Caco-2 (cell line): Measurements from ENCODE around the gene IL16. TPM values are rescaled to one million over a fixed set of nuclear protein-coding genes. Genes with fewer than 3 reads are reported as not detected.
"Not testable (repeated sequence)": the region's sequence is repeated elsewhere in the genome, so short reads cannot be mapped to it uniquely, and the experiment has no call there.

ENCODE experiments used
- BruUV-seq: library from RNA; stranded (reverse); fragments of 400-500 nt; replicated peaks from 2 replicates; lab custom pipeline; 2021; lab: Mats Ljungman, UMichigan
- CTCF ChIA-PET: fragments of 300-600 bp; sonication (Branson Sonifier 250); formaldehyde crosslinking; loops from one replicate; lab custom pipeline; 2022; ENCODE audit warnings: antibody characterized with exemption; lab: Charles Lee
- POLR2A ChIA-PET: fragments of 300-600 bp; sonication (Branson Sonifier 250); formaldehyde crosslinking; loops from one replicate; lab custom pipeline; 2022; ENCODE audit warnings: antibody characterized with exemption; lab: Charles Lee
- DNase-seq, 2 experiments: peaks; one replicate each; pipeline versions ENCODE4 v3.0.0 to v3.0.0-alpha.2; 2020 to 2022
- H3K27me3 ChIP-seq: replicated peaks from 2 replicates; pipeline ENCODE4 v1.6.0; 2011; ENCODE audit warnings: low read length; ENCODE audit not compliant: control insufficient read depth, insufficient read depth
- H3K36me3 ChIP-seq: 2 replicates; pipeline ENCODE4 v1.5.1; 2011; ENCODE audit warnings: low read length; ENCODE audit not compliant: control insufficient read depth, insufficient read depth
- H3K4me1 ChIP-seq: fragments of 250-450 bp; sonication (Bioruptor Pico); 2 replicates; pipeline ENCODE4 v1.5.1; 2020; ENCODE audit warnings: mild to moderate bottlenecking
- H3K4me3 ChIP-seq: 2 replicates; pipeline ENCODE4 v1.5.1; 2011; ENCODE audit warnings: low read depth, mild to moderate bottlenecking, control low read depth, low read length
- H3K9me3 ChIP-seq: fragments of 250-450 bp; sonication (Bioruptor Pico); 2 replicates; pipeline ENCODE4 v1.5.1; 2020; ENCODE audit warnings: mild to moderate bottlenecking, moderate library complexity
- H3K27ac Mint-ChIP-seq: one replicate; pipeline ENCODE4 v1.8.0; 2022; ENCODE audit warnings: mixed read lengths; ENCODE audit not compliant: unreplicated experiment
- H3K27me3 Mint-ChIP-seq: one replicate; pipeline ENCODE4 v1.8.0; 2022; ENCODE audit warnings: mixed read lengths; ENCODE audit not compliant: insufficient read depth, unreplicated experiment
- H3K36me3 Mint-ChIP-seq: one replicate; pipeline ENCODE4 v1.8.0; 2022; ENCODE audit warnings: mild to moderate bottlenecking, mixed read lengths; ENCODE audit not compliant: insufficient read depth, unreplicated experiment
- H3K4me1 Mint-ChIP-seq: one replicate; pipeline ENCODE4 v1.8.0; 2022; ENCODE audit warnings: low read depth, mixed read lengths; ENCODE audit not compliant: unreplicated experiment
- H3K4me3 Mint-ChIP-seq: one replicate; pipeline ENCODE4 v1.8.0; 2022; ENCODE audit warnings: mild to moderate bottlenecking, moderate library complexity, mixed read lengths; ENCODE audit not compliant: unreplicated experiment
- H3K9me3 Mint-ChIP-seq: one replicate; pipeline ENCODE4 v1.8.0; 2022; ENCODE audit warnings: mixed read lengths; ENCODE audit not compliant: unreplicated experiment
- intact Hi-C: fragments of 100-400 bp; cut with micrococcal nuclease; formaldehyde crosslinking; loops from one replicate; pipeline ENCODE4 v1.10.0; 2022; ENCODE audit not compliant: unreplicated experiment
- total RNA-seq: library from RNA; stranded (reverse); gene quantifications from 2 replicates; pipeline ENCODE4 v1.2.3, GENCODE V29; 2022
- TF ChIP-seq, protein P1 (sequence below), 2 experiments: fragments of 200-600 bp in 1 of 2; IDR thresholded peaks; 1 replicate in 1 of 2; 2 replicates in 1 of 2; pipeline versions ENCODE4 v1.5.1 to v1.8.0; 2011 to 2022; ENCODE audit warnings: antibody characterized with exemption in 1 of 2, control low read depth in 1 of 2, inconsistent platforms in 1 of 2, low read depth in 1 of 2, low read length in 1 of 2, mild to moderate bottlenecking in 1 of 2, moderate library complexity in 1 of 2; ENCODE audit not compliant: insufficient read depth in 1 of 2, severe bottlenecking in 1 of 2, unreplicated experiment in 1 of 2

Gene IL16
- total RNA-seq, 1 experiment from 2014 or later, result not detected

DNA sequence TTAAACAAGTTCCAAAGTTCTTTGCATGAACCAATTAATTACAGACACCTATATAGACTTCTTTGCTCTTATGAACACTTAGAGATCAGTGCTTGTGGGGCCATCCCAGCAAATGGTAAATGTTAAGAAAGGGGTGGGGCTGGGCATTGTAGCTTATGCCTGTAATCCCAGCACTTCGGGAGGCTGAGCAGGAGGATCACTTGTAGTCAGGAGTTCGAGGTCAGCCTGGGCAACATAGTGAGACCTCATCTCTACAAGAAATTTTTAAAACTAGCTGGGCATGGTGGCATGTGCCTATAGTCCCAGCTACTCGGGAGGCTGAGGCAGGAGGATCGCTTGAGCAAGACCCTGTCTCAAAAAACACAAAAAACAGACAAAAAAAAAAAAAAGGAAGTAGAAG is 146.7 kb downstream of the IL16 start:
- Histone ChIP-seq H3K4me3 (no peak overlapping the region), H3K9me3 (no peaks in the 10 kb centered on the region), H3K36me3 (no peaks in the 10 kb centered on the region), H3K4me1 (no peaks in the 10 kb centered on the region), H3K27me3 (no peaks in the 10 kb centered on the region; the same call in 1 of the 2 replicates)
- TF ChIP-seq, protein P1, sequence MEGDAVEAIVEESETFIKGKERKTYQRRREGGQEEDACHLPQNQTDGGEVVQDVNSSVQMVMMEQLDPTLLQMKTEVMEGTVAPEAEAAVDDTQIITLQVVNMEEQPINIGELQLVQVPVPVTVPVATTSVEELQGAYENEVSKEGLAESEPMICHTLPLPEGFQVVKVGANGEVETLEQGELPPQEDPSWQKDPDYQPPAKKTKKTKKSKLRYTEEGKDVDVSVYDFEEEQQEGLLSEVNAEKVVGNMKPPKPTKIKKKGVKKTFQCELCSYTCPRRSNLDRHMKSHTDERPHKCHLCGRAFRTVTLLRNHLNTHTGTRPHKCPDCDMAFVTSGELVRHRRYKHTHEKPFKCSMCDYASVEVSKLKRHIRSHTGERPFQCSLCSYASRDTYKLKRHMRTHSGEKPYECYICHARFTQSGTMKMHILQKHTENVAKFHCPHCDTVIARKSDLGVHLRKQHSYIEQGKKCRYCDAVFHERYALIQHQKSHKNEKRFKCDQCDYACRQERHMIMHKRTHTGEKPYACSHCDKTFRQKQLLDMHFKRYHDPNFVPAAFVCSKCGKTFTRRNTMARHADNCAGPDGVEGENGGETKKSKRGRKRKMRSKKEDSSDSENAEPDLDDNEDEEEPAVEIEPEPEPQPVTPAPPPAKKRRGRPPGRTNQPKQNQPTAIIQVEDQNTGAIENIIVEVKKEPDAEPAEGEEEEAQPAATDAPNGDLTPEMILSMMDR (IDR thresholded peaks at IDR 0.05; ENCODE audit: insufficient read depth in 1 of 2, low read depth in 1 of 2, low read length in 1 of 2, severe bottlenecking in 1 of 2, unreplicated experiment in 1 of 2), result no peak
- ChIA-PET CTCF (interaction anchor here (0.6 kb wide), 1 partner anchor 703 kb away, joined by 3 read pairs; no protein-coding TSS in a partner anchor), POLR2A (no interaction called here)
- no peak for DNase-seq
- intact Hi-C loops, result no loop called here
- Mint-ChIP-seq H3K36me3 (no peaks in the 10 kb centered on the region), H3K9me3 (no peaks in the 10 kb centered on the region), H3K27me3 (peaks cover 2% of the 10 kb centered on the region), H3K27ac (no peak overlapping the region), H3K4me3 (no peak overlapping the region), H3K4me1 (no peaks in the 10 kb centered on the region)
- BruUV-seq, result no TSS peak

DNA sequence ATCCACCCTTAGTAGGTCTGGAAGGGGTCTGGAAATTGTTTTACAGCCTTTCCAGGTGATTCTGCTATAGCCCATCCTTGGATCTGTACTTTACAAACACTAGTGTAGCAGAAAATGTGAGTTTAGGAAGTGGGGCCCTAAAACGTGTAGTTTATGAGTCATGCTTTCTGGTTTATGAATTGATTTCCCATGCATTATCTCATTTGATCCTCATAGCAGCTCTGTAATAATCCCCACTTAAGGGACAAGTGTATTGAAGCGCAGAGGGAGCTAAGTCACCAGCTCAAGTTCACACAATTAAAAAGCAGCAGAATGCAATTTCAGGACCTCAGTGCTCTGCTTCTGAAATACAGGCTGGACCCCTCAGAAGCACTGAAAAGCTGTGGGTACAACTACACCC is 149.9 kb downstream of the IL16 start:
- no peak overlapping the region for H3K4me3 Mint-ChIP-seq
- Histone ChIP-seq H3K36me3 (no peaks in the 10 kb centered on the region), H3K4me1 (no peaks in the 10 kb centered on the region), H3K4me3 (no peak overlapping the region), H3K9me3 (no peaks in the 10 kb centered on the region), H3K27me3 (no peaks in the 10 kb centered on the region; the same call in 1 of the 2 replicates)
- H3K36me3 Mint-ChIP-seq, result no peaks in the 10 kb centered on the region
- H3K4me1 Mint-ChIP-seq, result no peaks in the 10 kb centered on the region
- no TSS peak for BruUV-seq
- CTCF ChIA-PET, result no interaction called here
- TF ChIP-seq, protein P1 (IDR thresholded peaks at IDR 0.05; ENCODE audit: insufficient read depth in 1 of 2, low read depth in 1 of 2, low read length in 1 of 2, severe bottlenecking in 1 of 2, unreplicated experiment in 1 of 2), result no peak
- POLR2A ChIA-PET, result no interaction called here
- no peak overlapping the region for H3K27ac Mint-ChIP-seq
- no peak for DNase-seq
- H3K9me3 Mint-ChIP-seq, result no peaks in the 10 kb centered on the region
- peaks cover 4% of the 10 kb centered on the region for H3K27me3 Mint-ChIP-seq
- intact Hi-C loops, result no loop called here

DNA sequence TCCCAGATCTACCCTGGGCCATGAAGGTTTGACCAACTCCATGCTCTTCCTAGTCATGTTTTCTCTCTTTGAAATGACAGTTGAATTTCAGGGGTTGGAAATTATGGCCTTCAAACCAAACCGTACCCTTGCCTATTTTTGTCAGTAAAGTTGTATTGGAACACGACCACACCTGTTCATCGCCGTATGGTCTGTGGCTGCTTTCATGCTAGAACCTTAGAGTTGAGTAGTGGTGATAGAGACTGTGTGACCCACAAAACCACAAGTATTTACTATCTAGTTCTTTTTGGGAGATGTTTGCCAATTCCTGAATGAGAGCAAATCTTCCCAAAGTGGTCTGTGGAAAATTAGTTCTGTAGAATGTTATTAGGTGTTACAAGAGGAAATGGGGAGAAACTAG is 151.2 kb downstream of the IL16 start:
- no peak for DNase-seq
- no TSS peak for BruUV-seq
- no peak overlapping the region for H3K27ac Mint-ChIP-seq
- H3K36me3 ChIP-seq, result no peaks in the 10 kb centered on the region
- TF ChIP-seq, protein P1 (IDR thresholded peaks at IDR 0.05; ENCODE audit: insufficient read depth in 1 of 2, low read depth in 1 of 2, low read length in 1 of 2, severe bottlenecking in 1 of 2, unreplicated experiment in 1 of 2), result no peak
- H3K4me1 ChIP-seq, result no peaks in the 10 kb centered on the region
- H3K27me3 ChIP-seq, result no peaks in the 10 kb centered on the region
- CTCF ChIA-PET, result no interaction called here
- POLR2A ChIA-PET, result no interaction called here
- H3K9me3 Mint-ChIP-seq, result no peaks in the 10 kb centered on the region
- peaks cover 4% of the 10 kb centered on the region for H3K27me3 Mint-ChIP-seq
- H3K4me3 Mint-ChIP-seq, result no peak overlapping the region
- H3K9me3 ChIP-seq, result no peaks in the 10 kb centered on the region
- no peaks in the 10 kb centered on the region for H3K4me1 Mint-ChIP-seq
- no peaks in the 10 kb centered on the region for H3K36me3 Mint-ChIP-seq
- H3K4me3 ChIP-seq, result no peak overlapping the region
- intact Hi-C loops, result no loop called here

DNA sequence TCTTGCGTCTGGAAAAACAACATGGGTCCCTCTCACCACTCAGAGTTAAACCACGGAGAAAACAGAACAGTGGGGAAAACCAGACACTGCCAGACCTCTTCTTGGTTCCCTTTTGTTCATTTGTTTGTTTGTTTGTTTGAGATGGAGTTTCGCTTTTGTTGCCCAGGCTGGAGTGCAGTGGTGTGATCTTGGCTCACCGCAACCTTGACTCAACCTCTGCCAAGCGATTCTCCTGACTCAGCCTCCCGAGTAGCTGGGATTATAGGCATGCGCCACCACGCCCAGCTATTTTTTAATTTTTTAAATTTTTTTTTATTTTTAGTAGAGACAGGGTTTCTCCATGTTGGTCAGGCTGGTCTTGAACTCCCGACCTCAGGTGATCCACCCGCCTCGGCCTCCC is 152.0 kb downstream of the IL16 start:
- BruUV-seq, intact Hi-C loops, H3K9me3 ChIP-seq, H3K27ac Mint-ChIP-seq, H3K4me1 Mint-ChIP-seq, H3K4me3 Mint-ChIP-seq, H3K36me3 ChIP-seq, H3K36me3 Mint-ChIP-seq, DNase-seq, H3K27me3 Mint-ChIP-seq, H3K4me1 ChIP-seq, H3K27me3 ChIP-seq, POLR2A ChIA-PET, H3K4me3 ChIP-seq, CTCF ChIA-PET, H3K9me3 Mint-ChIP-seq: not testable (repeated sequence)
